Adipose tissue (tissue), 3 donors: ENCODE data around the gene XPO6. TPM values are rescaled to one million over a fixed set of nuclear protein-coding genes. Genes with fewer than 3 reads are reported as not detected.
"Not testable (repeated sequence)": the region's sequence is repeated elsewhere in the genome, so short reads cannot be mapped to it uniquely, and the experiment has no call there.

Experiments used
- H3K27ac ChIP-seq: one replicate; pipeline ENCODE4 v1.5.1; 2013; ENCODE audit warnings: low read depth, low read length
- WGBS, 3 donors: extraction: QIAGEN DNeasy Blood & Tissue Kit; methylation state at CpG; one replicate each; pipeline ENCODE4 v1.1.7; 2013; 5-methylcytosine and 5-hydroxymethylcytosine counted together
- polyA plus RNA-seq, 3 donors: library from polyadenylated mRNA; stranded (reverse); fragments of 200-250 nt; gene quantifications; one replicate each; pipeline ENCODE4 v1.2.3, GENCODE V29; 2013
- donor health status: healthy with polysubstance abuse.
- donor health status: Bipolar disorder and iron deficiency.
- donor health status: healthy.

XPO6 gene
- polyA plus RNA-seq, 3 donors = 36.8 to 69.4 (median 55.1) TPM

GRCh38 chr16:28131743-28132393, 79.9 kb downstream of the XPO6 start:
- no peak overlapping the region for H3K27ac ChIP-seq

GRCh38 chr16:28131181-28131580, 80.6 kb downstream of the XPO6 start:
- 72 to 94% (median 78%) methylated on average over 6 of the region's 6 CpGs for WGBS, 3 donors
- H3K27ac ChIP-seq = no peak overlapping the region

More at GRCh38 chr16:28131743-28132393, 79.9 kb downstream of the XPO6 start:
- 59 to 86% (median 64%) methylated on average over 5 of the region's 5 CpGs for WGBS, 3 donors

GRCh38 chr16:28130099-28131088, 81.4 kb downstream of the XPO6 start:
- H3K27ac ChIP-seq = no peak overlapping the region
- 68 to 82% (median 74%) methylated on average over 11 of the region's 11 CpGs for WGBS, 3 donors

GRCh38 chr16:28126684-28127620, 84.8 kb downstream of the XPO6 start:
- no peak overlapping the region for H3K27ac ChIP-seq
- WGBS, 3 donors = 93 to 95% (median 94%) methylated on average over 14 of the region's 14 CpGs

GRCh38 chr16:28125592-28125991, 86.2 kb downstream of the XPO6 start:
- WGBS, 3 donors = 93 to 96% (median 96%) methylated on average over 16 of the region's 16 CpGs
- H3K27ac ChIP-seq = no peak overlapping the region

GRCh38 chr16:28121527-28121926, 90.2 kb downstream of the XPO6 start:
- no peak overlapping the region for H3K27ac ChIP-seq
- WGBS, 3 donors = 92 to 94% (median 93%) methylated on average over 2 of the region's 2 CpGs

- no peak overlapping the region for H3K27ac ChIP-seq
- WGBS, 3 donors = 84 to 91% (median 84%) methylated on average over 3 of the region's 3 CpGs
Observed at GRCh38 chr16:28120754-28121153, 91.0 kb downstream of the XPO6 start.

- no peak overlapping the region for H3K27ac ChIP-seq
- 47 to 50% (median 48%) methylated on average over 2 of the region's 2 CpGs for WGBS, 3 donors
Observed at GRCh38 chr16:28118637-28119036, 93.1 kb downstream of the XPO6 start.

- 88 to 92% (median 89%) methylated on average over 6 of the region's 6 CpGs for WGBS, 3 donors
- H3K27ac ChIP-seq = no peak overlapping the region
Observed at GRCh38 chr16:28117168-28117565, 94.6 kb downstream of the XPO6 start.

GRCh38 chr16:28115866-28116265, 95.9 kb downstream of the XPO6 start:
- H3K27ac ChIP-seq = not testable (repeated sequence)

GRCh38 chr16:28112908-28113307, 98.9 kb downstream of the XPO6 start:
- 95 to 98% (median 96%) methylated on average over 10 of the region's 10 CpGs for WGBS, 3 donors
- no peak overlapping the region for H3K27ac ChIP-seq

More at GRCh38 chr16:28115866-28116265, 95.9 kb downstream of the XPO6 start:
- WGBS, 3 donors = 88 to 99% (median 97%) methylated on average over 6 of the region's 6 CpGs

- WGBS, 3 donors = 94 to 98% (median 97%) methylated on average over 2 of the region's 2 CpGs
- no peak overlapping the region for H3K27ac ChIP-seq
Observed at GRCh38 chr16:28110977-28111376, 100.8 kb downstream of the XPO6 start.

GRCh38 chr16:28110479-28110878, 101.3 kb downstream of the XPO6 start:
- peak overlapping the region; percentile 32 for H3K27ac ChIP-seq
- 50 to 86% (median 61%) methylated on average over 5 of the region's 5 CpGs for WGBS, 3 donors

GRCh38 chr16:28110074-28110473, 101.7 kb downstream of the XPO6 start:
- H3K27ac ChIP-seq = peak overlapping the region; percentile 32
- 42 to 80% (median 60%) methylated on average over 3 of the region's 3 CpGs for WGBS, 3 donors

GRCh38 chr16:28108590-28109247, 103.0 kb downstream of the XPO6 start:
- no peak overlapping the region for H3K27ac ChIP-seq
- 68 to 88% (median 75%) methylated on average over 12 of the region's 12 CpGs for WGBS, 3 donors

- H3K27ac ChIP-seq = no peak overlapping the region
- WGBS, 3 donors = 94 to 95% (median 94%) methylated on average over 8 of the region's 8 CpGs
Observed at GRCh38 chr16:28107232-28107631, 104.5 kb downstream of the XPO6 start.

GRCh38 chr16:28106467-28107215, 105.1 kb downstream of the XPO6 start:
- no peak overlapping the region for H3K27ac ChIP-seq
- 80 to 86% (median 84%) methylated on average over 5 of the region's 5 CpGs for WGBS, 3 donors
